Measurements from ENCODE around the gene SUCLA2.

DNA sequence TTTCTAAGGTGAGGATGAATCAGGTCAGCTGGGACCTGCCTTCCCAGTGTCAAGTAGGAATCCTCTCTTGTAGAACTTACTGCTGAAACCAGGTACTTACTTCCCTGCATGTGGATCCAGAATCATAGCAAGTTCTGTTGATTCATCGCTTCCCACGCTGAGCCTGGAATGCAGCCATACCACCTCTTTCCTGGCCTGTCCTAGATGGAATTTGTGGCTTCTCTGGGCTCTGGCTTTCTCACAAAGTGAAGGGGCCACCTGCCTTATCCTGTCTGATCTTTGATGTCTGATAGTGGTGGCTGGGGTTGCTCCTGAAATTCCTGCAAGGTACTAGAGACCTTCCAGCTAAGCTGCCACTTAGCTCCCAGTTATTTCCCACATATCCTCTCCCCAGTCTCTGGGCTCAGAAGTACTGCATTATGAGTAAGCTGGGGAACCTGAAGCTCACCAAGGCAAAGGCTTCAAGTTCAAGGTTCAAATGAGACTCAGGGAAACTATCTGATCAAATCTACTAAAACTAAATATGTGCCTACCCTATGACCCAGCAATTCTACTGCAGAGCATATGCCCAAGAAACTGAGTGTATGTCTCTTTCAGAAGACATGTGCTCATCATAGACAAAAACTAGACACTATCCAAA lies 103.5 kb downstream of the SUCLA2 start:
- TF ChIP-seq, protein P1, sequence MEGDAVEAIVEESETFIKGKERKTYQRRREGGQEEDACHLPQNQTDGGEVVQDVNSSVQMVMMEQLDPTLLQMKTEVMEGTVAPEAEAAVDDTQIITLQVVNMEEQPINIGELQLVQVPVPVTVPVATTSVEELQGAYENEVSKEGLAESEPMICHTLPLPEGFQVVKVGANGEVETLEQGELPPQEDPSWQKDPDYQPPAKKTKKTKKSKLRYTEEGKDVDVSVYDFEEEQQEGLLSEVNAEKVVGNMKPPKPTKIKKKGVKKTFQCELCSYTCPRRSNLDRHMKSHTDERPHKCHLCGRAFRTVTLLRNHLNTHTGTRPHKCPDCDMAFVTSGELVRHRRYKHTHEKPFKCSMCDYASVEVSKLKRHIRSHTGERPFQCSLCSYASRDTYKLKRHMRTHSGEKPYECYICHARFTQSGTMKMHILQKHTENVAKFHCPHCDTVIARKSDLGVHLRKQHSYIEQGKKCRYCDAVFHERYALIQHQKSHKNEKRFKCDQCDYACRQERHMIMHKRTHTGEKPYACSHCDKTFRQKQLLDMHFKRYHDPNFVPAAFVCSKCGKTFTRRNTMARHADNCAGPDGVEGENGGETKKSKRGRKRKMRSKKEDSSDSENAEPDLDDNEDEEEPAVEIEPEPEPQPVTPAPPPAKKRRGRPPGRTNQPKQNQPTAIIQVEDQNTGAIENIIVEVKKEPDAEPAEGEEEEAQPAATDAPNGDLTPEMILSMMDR (IDR thresholded peaks at IDR 0.05) = no peak
- no peak for TF ChIP-seq POLR2A (IDR thresholded peaks at IDR 0.05)

Data from body of pancreas (tissue), 4 donors.